Forelimb muscle (tissue), 1 donor: ENCODE results near the gene ITGB1. TPM values are rescaled to one million over a fixed set of nuclear protein-coding genes. Genes with fewer than 3 reads are reported as not detected.
"Not testable (repeated sequence)": the region's sequence is repeated elsewhere in the genome, so short reads cannot be mapped to it uniquely, and the experiment has no call there.

Experiments used
- DNase-seq: peaks from one replicate; pipeline ENCODE4 v3.0.0-alpha.2; 2013; ENCODE audit warnings: low read depth
- polyA plus RNA-seq: library from polyadenylated mRNA; unstranded; fragments of 120-200 nt; gene quantifications from one replicate; pipeline ENCODE4 v1.2.1, GENCODE V29; 2013; ENCODE audit not compliant: insufficient read length

The ITGB1 gene
- 364 TPM for polyA plus RNA-seq

- DNase-seq: peak; percentile 73
Observed at GRCh38 chr10:32958085-32959005, at the start of gene ITGB1. Gene ITGB1 (minus strand): TSS chr10:32958230. CDS start chr10:32935558, 22,672 bp downstream.

- no peak for DNase-seq
Observed at GRCh38 chr10:33006342-33006887, 48.4 kb upstream of the ITGB1 start.

- DNase-seq: no peak
Observed at GRCh38 chr10:33005322-33006301, 47.6 kb upstream of the ITGB1 start.

GRCh38 chr10:33001908-33002492 lies 44.0 kb upstream of the ITGB1 start:
- no peak for DNase-seq

DNA sequence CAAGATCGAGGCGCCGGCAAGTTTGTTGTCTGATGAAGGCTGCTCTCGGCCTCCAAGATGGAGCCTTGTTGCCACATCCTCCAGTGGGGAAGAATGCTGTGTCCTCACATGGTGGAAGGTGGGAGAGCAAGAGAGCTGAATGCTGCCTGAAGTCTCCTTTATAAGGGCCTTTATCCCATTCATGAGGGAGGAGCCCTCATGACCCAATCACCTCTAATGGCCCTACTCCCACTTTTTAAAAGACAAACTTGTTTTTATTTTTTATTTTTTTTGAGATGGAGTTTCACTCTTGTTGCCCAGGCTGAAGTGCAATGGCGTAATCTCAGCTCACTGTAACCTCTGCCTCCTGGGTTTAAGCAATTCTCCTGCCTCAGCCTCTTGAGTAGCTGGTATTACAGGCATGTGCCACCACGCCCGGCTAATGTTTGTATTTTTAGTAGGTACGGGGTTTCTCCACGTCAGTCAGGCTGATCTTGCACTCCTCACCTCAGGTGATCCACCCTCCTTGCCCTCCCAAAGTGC lies 40.1 kb upstream of the ITGB1 start:
- DNase-seq: not testable (repeated sequence)

GRCh38 chr10:32995751-32996150 lies 37.7 kb upstream of the ITGB1 start:
- DNase-seq: no peak

GRCh38 chr10:32995066-32995622 lies 37.1 kb upstream of the ITGB1 start:
- no peak for DNase-seq

DNA sequence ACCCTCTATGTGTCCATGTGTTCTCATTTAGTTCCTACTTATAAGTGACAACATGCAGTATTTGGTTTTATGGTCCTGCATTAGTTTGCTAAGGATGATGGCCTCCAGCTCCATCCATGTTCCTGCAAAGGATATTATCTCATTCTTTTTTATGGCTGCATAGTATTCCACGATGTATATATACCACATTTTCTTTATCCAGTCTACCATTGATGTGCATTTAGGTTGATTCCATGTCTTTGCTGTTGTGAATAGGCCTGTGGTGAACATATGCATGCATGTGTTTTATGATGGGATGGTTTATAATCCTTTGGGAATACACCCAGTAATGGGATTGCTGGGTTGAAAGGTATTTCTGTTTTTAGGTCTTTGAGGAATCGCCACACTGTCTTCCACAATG lies 36.6 kb upstream of the ITGB1 start:
- not testable (repeated sequence) for DNase-seq

- DNase-seq: not testable (repeated sequence)
Observed at GRCh38 chr10:32992310-32992709, 34.3 kb upstream of the ITGB1 start.

- DNase-seq: no peak
Observed at GRCh38 chr10:32990811-32991210, 32.8 kb upstream of the ITGB1 start.

GRCh38 chr10:32988604-32989003 lies 30.6 kb upstream of the ITGB1 start:
- no peak for DNase-seq

- DNase-seq: no peak
Observed at GRCh38 chr10:32987172-32987571, 29.1 kb upstream of the ITGB1 start.

DNA sequence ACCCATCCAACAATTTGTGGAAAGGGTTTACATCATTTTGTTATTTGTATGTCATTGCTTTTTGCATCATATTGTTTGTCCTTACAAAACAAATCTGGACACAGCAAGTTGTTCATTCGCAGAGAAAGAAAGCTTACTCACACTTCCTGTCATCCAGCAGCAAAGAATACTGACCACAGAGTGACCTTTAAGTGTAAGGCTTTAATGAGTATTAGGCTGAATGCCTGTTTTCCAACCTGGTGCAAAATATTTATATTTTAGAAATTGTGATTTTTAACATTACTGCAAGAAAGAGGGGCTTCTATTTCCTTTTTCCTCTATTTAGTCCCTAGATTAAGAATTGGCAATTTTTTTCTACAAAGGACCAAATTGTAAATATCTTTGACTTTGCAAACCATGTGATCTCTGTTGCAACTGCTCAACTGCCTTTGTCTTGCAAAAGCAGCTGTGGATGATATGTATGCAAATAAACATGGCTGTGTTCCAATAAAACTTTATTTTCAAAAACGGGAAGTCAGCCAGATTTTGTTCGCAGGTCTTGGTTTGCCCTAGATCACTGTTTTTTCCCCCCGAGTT lies 27.8 kb upstream of the ITGB1 start:
- no peak for DNase-seq

DNA sequence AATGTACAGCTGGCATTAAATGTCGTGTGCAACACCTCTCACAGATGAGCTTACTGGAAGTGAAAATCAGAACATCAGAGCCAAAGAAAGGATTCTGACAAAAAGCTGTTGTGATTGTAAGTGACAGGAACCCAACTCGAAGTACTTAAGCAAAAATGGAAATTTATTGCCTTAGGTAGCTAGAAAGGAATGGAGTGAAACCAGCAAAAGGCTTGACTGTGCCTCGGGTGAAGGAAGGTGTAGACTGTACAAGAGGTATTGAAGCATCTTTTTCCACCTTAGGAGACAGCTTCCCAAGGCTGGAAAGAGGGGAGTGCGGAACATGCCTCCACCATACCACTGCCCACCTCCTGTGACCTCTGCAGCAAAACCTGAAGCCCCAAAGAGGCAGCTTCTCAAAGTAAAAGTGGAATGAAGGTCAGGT lies 27.3 kb upstream of the ITGB1 start:
- DNase-seq: no peak

DNA sequence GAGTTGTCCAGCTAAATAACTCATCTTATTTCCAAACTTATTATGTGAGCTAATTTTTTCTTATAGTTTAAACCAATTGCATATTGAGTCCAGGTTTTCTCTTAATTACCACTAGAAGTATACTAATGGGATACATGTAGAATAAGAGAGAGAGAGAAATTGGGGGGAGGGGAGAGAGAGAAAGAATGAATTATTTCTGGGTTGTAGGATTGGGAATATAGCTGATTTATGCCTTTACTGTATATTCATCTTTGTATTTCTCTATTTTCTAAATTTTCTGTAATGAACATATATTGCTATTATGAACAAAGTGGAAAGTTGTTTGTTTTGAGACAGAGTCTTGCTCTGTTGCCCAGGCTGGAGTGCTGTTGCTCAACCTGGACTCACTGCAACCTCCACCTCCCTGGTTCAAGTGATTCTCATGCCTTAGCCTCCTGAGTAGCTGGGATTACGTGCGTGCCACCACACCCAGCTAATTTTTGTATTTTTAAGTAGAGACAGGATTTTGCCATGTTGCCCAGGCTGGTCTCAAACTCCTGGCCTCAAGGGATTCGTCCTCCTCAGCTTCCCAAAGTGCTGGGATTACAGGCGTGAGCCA lies 26.1 kb upstream of the ITGB1 start:
- no peak for DNase-seq

DNA sequence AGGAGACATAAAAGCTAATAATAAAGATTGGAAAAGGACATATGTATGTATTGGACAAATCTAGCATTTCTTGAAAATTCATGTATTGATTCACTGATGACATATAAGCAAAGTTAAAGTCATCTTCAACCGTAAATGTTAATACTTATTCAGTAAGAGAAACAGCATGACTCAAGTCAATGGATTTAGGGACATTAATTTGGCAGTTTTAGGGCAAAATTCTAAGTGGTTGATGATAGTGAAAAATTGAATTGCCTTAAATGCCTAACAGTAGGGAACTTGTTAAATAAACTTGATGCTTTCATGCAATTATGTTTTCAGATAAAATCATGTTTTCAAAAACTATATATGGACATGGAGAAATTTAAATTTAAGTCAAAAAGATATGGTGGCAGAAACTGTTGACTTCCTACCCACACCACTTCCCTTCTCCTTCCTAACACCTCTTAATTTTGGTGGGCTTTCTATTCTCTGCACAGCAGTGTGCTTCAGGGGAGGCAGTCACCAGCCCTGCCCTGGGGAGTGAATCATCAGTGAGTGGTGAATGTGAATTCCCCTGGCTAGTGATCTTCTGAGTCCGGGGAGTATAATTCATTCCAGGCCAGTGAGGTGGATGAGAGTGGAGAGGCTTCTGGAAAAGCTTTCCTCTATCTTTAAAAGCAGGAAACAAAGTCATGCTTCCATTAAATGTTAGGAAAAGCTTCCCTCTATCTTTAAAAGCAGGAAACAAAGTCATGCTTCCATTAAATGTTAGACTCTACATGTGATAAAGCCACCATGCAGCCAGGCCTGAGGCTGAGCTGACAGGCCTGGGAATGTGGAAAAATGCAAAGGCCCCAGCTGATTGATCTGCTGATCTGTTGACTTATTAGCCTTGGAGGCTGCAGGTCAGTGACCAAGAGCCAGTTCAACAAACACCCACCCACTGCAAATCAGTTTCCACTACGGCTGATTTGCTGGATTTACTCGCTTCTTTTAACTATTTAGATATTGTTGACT lies 25.2 kb upstream of the ITGB1 start:
- DNase-seq: no peak

DNA sequence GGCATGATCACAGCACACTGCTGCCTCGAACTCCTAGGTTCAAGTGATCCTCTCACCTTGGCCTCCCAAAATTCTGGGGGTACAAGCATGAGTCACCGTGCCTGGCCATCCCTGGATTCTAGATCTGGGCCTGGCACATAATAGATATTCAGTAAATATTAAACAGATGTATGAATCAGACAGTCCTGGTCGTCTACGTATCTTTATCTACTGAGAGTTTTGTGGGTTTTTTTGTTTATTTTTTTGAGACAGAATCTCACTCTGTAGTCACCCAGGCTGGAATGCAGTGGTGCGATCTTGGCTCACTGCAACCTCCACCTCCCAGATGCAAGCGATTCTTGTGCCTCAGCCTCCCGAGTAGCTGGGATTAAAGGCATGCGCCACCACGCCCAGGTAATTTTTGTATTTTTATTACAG lies 24.3 kb upstream of the ITGB1 start:
- no peak for DNase-seq

- DNase-seq: no peak
Observed at GRCh38 chr10:32981760-32982159, 23.7 kb upstream of the ITGB1 start.
